SK-N-DZ (cell line): ENCODE measurements around the gene ZNF100. TPM values are rescaled to one million over a fixed set of nuclear protein-coding genes. Genes with fewer than 3 reads are reported as not detected.
"Not testable (repeated sequence)": the region's sequence is repeated elsewhere in the genome, so short reads cannot be mapped to it uniquely, and the experiment has no call there.

Experiments used
- DNase-seq: peaks from one replicate; pipeline ENCODE4 v3.0.0-alpha.2; 2015; ENCODE audit warnings: low spot score
- polyA plus RNA-seq, 2 experiments: library from polyadenylated mRNA; depleted of rRNA; stranded (reverse); fragments of >200 nt; gene quantifications; 2 replicates each; pipeline ENCODE4 v1.2.3, GENCODE V29; 2014

ZNF100 gene
- polyA plus RNA-seq (2014; cell fraction: cytosol; rRNA removed), result 4.5 and 6.2 TPM in 2 replicates
- 6.2 and 7.0 TPM in 2 replicates for polyA plus RNA-seq (2014; cell fraction: nucleus; rRNA removed)

- peak; percentile 93 for DNase-seq
Measured at GRCh38 chr19:21767065-21767800, at the start of gene ZNF100. TSS of gene ZNF100 (minus strand) at chr19:21767579. CDS start at chr19:21767429, 150 bp downstream.

- no peak for DNase-seq
Measured at GRCh38 chr19:21812448-21812847, 45.1 kb upstream of the ZNF100 start.

GRCh38 chr19:21808400-21809000 lies 41.1 kb upstream of the ZNF100 start:
- DNase-seq, result not testable (repeated sequence)

- no peak for DNase-seq
Measured at GRCh38 chr19:21789466-21790085, 22.2 kb upstream of the ZNF100 start.

- DNase-seq, result no peak
Measured at GRCh38 chr19:21786936-21787335, 19.6 kb upstream of the ZNF100 start.

GRCh38 chr19:21775792-21776191 lies 8.4 kb upstream of the ZNF100 start:
- not testable (repeated sequence) for DNase-seq

GRCh38 chr19:21766705-21767064 lies 694 bp downstream of the ZNF100 start:
- DNase-seq, result peak; percentile 4

- no peak for DNase-seq
Measured at GRCh38 chr19:21765151-21765550, 2.2 kb downstream of the ZNF100 start.

- not testable (repeated sequence) for DNase-seq
Measured at GRCh38 chr19:21761547-21761946, 5.8 kb downstream of the ZNF100 start.

- DNase-seq, result no peak
Measured at GRCh38 chr19:21758296-21758695, 9.1 kb downstream of the ZNF100 start.

- not testable (repeated sequence) for DNase-seq
Measured at GRCh38 chr19:21755555-21755954, 11.8 kb downstream of the ZNF100 start.

GRCh38 chr19:21751384-21751783 lies 16.0 kb downstream of the ZNF100 start:
- no peak for DNase-seq

- DNase-seq, result no peak
Measured at GRCh38 chr19:21750586-21751128, 16.7 kb downstream of the ZNF100 start.

GRCh38 chr19:21749090-21749489 lies 18.3 kb downstream of the ZNF100 start:
- no peak for DNase-seq

- DNase-seq, result no peak
Measured at GRCh38 chr19:21748088-21748487, 19.3 kb downstream of the ZNF100 start.

GRCh38 chr19:21740559-21740958 lies 26.8 kb downstream of the ZNF100 start:
- DNase-seq, result no peak

- not testable (repeated sequence) for DNase-seq
Measured at GRCh38 chr19:21726942-21727747, 40.2 kb downstream of the ZNF100 start.

- no peak for DNase-seq
Measured at GRCh38 chr19:21713761-21714160, 53.6 kb downstream of the ZNF100 start.

GRCh38 chr19:21709464-21709863 lies 57.9 kb downstream of the ZNF100 start:
- no peak for DNase-seq

GRCh38 chr19:21707878-21708277 lies 59.5 kb downstream of the ZNF100 start:
- not testable (repeated sequence) for DNase-seq

GRCh38 chr19:21707065-21707464 lies 60.3 kb downstream of the ZNF100 start:
- no peak for DNase-seq
